OCI-LY1 (cell line): ENCODE data around the gene GMPPB.

Source experiments
- H2AFZ ChIP-seq: fragments of 200-600 bp; sonication (generic), shearing (Covaris generic); 2 replicates; pipeline ENCODE4 v1.6.0; 2014; ENCODE audit warnings: antibody characterized with exemption, mild to moderate bottlenecking, low read length
- H3F3A ChIP-seq: fragments of 200-600 bp; sonication (generic), shearing (Covaris generic); 2 replicates; pipeline ENCODE4 v1.6.0; 2014; ENCODE audit warnings: mild to moderate bottlenecking, antibody characterized with exemption, low read length, moderate library complexity; ENCODE audit not compliant: insufficient read depth
- H3K27ac ChIP-seq: fragments of 200-600 bp; sonication (generic); 2 replicates; pipeline ENCODE4 v1.5.1; 2014; ENCODE audit warnings: low read length, mixed run types, mild to moderate bottlenecking, low read depth; ENCODE audit not compliant: poor library complexity, severe bottlenecking
- H3K27me3 ChIP-seq: fragments of 200-600 bp; sonication (generic); 2 replicates; pipeline ENCODE4 v1.6.0; 2014; ENCODE audit warnings: antibody characterized with exemption, mild to moderate bottlenecking, low read length, moderate library complexity; ENCODE audit not compliant: insufficient read depth
- H3K36me3 ChIP-seq: fragments of 200-600 bp; sonication (generic); 2 replicates; pipeline ENCODE4 v1.6.1; 2014; ENCODE audit warnings: mild to moderate bottlenecking, antibody characterized with exemption, low read length, moderate library complexity, mixed read lengths; ENCODE audit not compliant: insufficient read depth
- H3K4me1 ChIP-seq: fragments of 200-600 bp; sonication (generic); 2 replicates; pipeline ENCODE4 v1.5.1; 2014; ENCODE audit warnings: mild to moderate bottlenecking, low read length, moderate library complexity; ENCODE audit not compliant: insufficient read depth, severe bottlenecking
- H3K4me2 ChIP-seq: fragments of 200-600 bp; sonication (generic), shearing (Covaris generic); 2 replicates; pipeline ENCODE4 v1.6.1; 2014; ENCODE audit warnings: low read length
- H3K4me3 ChIP-seq: fragments of 200-600 bp; sonication (generic); 2 replicates; pipeline ENCODE4 v1.5.1; 2014; ENCODE audit warnings: low read length, low read depth, mild to moderate bottlenecking, mixed read lengths; ENCODE audit not compliant: poor library complexity, severe bottlenecking
- H3K79me2 ChIP-seq: fragments of 200-600 bp; shearing (Covaris generic); 2 replicates; pipeline ENCODE4 v1.6.1; 2016; ENCODE audit warnings: mixed run types, low read length, mixed read lengths; ENCODE audit not compliant: insufficient read depth
- H3K9ac ChIP-seq: fragments of 200-600 bp; sonication (generic), shearing (Covaris generic); 2 replicates; pipeline ENCODE4 v1.6.1; 2014; ENCODE audit warnings: mild to moderate bottlenecking, low read length, mixed read lengths
- H3K9me2 ChIP-seq: fragments of 200-600 bp; sonication (generic), shearing (Covaris generic); 2 replicates; pipeline ENCODE4 v1.6.1; 2014; ENCODE audit warnings: low read depth, mild to moderate bottlenecking, low read length, mixed read lengths
- H3K9me3 ChIP-seq: fragments of 200-600 bp; shearing (Covaris generic); 2 replicates; pipeline ENCODE4 v1.6.1; 2014; ENCODE audit warnings: low read length, mixed read lengths
- H4K20me1 ChIP-seq: fragments of 200-600 bp; sonication (generic), shearing (Covaris generic); 2 replicates; pipeline ENCODE4 v1.6.0; 2016; ENCODE audit warnings: mild to moderate bottlenecking, low read length; ENCODE audit not compliant: insufficient read depth
- CTCF ChIP-seq: fragments of 200-600 bp; sonication (generic), shearing (Covaris generic); IDR thresholded peaks from 2 replicates; pipeline ENCODE4 v1.5.1; 2017; ENCODE audit warnings: mild to moderate bottlenecking, antibody characterized with exemption, low read length, moderate library complexity, mixed read lengths
- EZH2 ChIP-seq: fragments of 200-600 bp; sonication (generic), shearing (Covaris generic); IDR thresholded peaks from 2 replicates; pipeline ENCODE4 v1.8.0; 2017; ENCODE audit warnings: borderline replicate concordance, mixed run types, mild to moderate bottlenecking, antibody characterized with exemption, low read length, moderate library complexity, mixed read lengths

The GMPPB gene

GRCh38 chr3:49721596-49721895 is 2.2 kb downstream of the GMPPB start:
- Histone ChIP-seq H3K9me3 (no peaks in the 10 kb centered on the region), H3K4me1 (peaks cover 23% of the 10 kb centered on the region), H3K27me3 (no peaks in the 10 kb centered on the region), H3K36me3 (peaks cover 44% of the 10 kb centered on the region), H3K27ac (no peak overlapping the region), H3K4me2 (no peak overlapping the region), H3K4me3 (no peak overlapping the region), H4K20me1 (no peaks in the 10 kb centered on the region), H3K9ac (no peak overlapping the region), H3F3A (no peaks in the 10 kb centered on the region), H3K79me2 (no peaks in the 10 kb centered on the region), H3K9me2 (no peaks in the 10 kb centered on the region), H2AFZ (no peak overlapping the region)
- no peak for TF ChIP-seq EZH2
- no peak for TF ChIP-seq CTCF

GRCh38 chr3:49720855-49721595 is 2.7 kb downstream of the GMPPB start:
- Histone ChIP-seq H3K4me2 (no peak overlapping the region), H3K27ac (no peak overlapping the region), H3K9me2 (no peaks in the 10 kb centered on the region), H2AFZ (no peak overlapping the region), H3F3A (no peaks in the 10 kb centered on the region), H3K9ac (no peak overlapping the region), H4K20me1 (no peaks in the 10 kb centered on the region), H3K27me3 (no peaks in the 10 kb centered on the region), H3K4me1 (peaks cover 21% of the 10 kb centered on the region), H3K79me2 (no peaks in the 10 kb centered on the region), H3K4me3 (no peak overlapping the region), H3K36me3 (peaks cover 43% of the 10 kb centered on the region), H3K9me3 (no peaks in the 10 kb centered on the region)
- TF ChIP-seq CTCF (no peak), EZH2 (no peak)

- Histone ChIP-seq H3K4me3 (peak within 1 kb of the TSS; percentile 56), H3K36me3 (peaks cover 46% of the 10 kb centered on the region), H3K9ac (peak within 1 kb of the TSS; percentile 30; the same call in 1 of the 2 replicates)
Measured at GRCh38 chr3:49719214-49719884, 4.4 kb downstream of the GMPPB start, which contains the start of gene AMIGO3. Gene AMIGO3 (minus strand): TSS chr3:49719684. CDS start chr3:49719465, 219 bp downstream.

More at GRCh38 chr3:49719214-49719884, 4.4 kb downstream of the GMPPB start, which contains the start of gene AMIGO3:
- Histone ChIP-seq H3K27me3 (no peaks in the 10 kb centered on the region), H4K20me1 (no peaks in the 10 kb centered on the region), H2AFZ (no peak within 1 kb of the TSS), H3F3A (no peaks in the 10 kb centered on the region), H3K4me2 (peak within 1 kb of the TSS; percentile 60), H3K4me1 (peaks cover 14% of the 10 kb centered on the region), H3K9me3 (no peaks in the 10 kb centered on the region), H3K9me2 (no peaks in the 10 kb centered on the region), H3K27ac (no peak within 1 kb of the TSS), H3K79me2 (no peaks in the 10 kb centered on the region)
- TF ChIP-seq CTCF = peak; percentile 25; the same call in 1 of the 2 replicates
- TF ChIP-seq EZH2 = no peak
